Ovary (tissue), 9 donors: ENCODE measurements around the gene EYS. TPM values are rescaled to one million over a fixed set of nuclear protein-coding genes. Genes with fewer than 3 reads are reported as not detected.

Source experiments
- DNase-seq, 5 donors: peaks; one replicate each; pipeline ENCODE4 v3.0.0-alpha.2; 2019 to 2020
- H3K27ac ChIP-seq, 2 donors: fragments of 200-600 bp; one replicate each; pipeline versions ENCODE4 v1.5.1 to v1.8.0; 2019 to 2022
- H3K27me3 ChIP-seq: fragments of 200-600 bp; one replicate; pipeline ENCODE4 v1.8.0; 2022
- H3K36me3 ChIP-seq: fragments of 200-600 bp; sonication (generic); one replicate; pipeline ENCODE4 v1.5.1; 2019
- H3K4me1 ChIP-seq: one replicate; pipeline ENCODE4 v1.8.1; 2013; ENCODE audit warnings: mild to moderate bottlenecking, moderate library complexity; ENCODE audit not compliant: insufficient read depth
- H3K4me3 ChIP-seq: fragments of 200-600 bp; sonication (generic); one replicate; pipeline ENCODE4 v1.5.1; 2017
- H3K9me3 ChIP-seq, 2 donors: fragments of 200-600 bp in 1 of 2; sonication (generic) in 1 of 2; one replicate each; pipeline versions ENCODE4 v1.5.1 to v1.8.1; 2013 to 2019; ENCODE audit warnings: mild to moderate bottlenecking in 1 of 2, moderate library complexity in 1 of 2
- CTCF ChIP-seq, 3 donors: fragments of 450-650 bp in 2 of 3; fragments of 200-600 bp in 1 of 3; IDR thresholded peaks; one replicate each; pipeline versions ENCODE4 v1.5.1 to v1.8.0; 2016 to 2022; ENCODE audit warnings: antibody characterized with exemption in 3 of 3, mild to moderate bottlenecking in 1 of 3
- EP300 ChIP-seq: sonication (generic); formaldehyde crosslinking; IDR thresholded peaks from one replicate; pipeline ENCODE4 v1.6.1; 2017; ENCODE audit warnings: antibody characterized with exemption
- POLR2A ChIP-seq: fragments of 450-650 bp; IDR thresholded peaks from one replicate; pipeline ENCODE4 v1.6.1; 2017; ENCODE audit warnings: antibody characterized with exemption, mild to moderate bottlenecking, moderate library complexity
- WGBS, 3 donors: extraction: QIAGEN DNeasy Blood & Tissue Kit in 1 of 3; methylation state at CpG; one replicate each; pipeline versions ENCODE4 v1.1.5 to v1.1.7; 2013 to 2017; 5-methylcytosine and 5-hydroxymethylcytosine counted together
- intact Hi-C, 4 donors: fragments of 100-400 bp; cut with DNase I; formaldehyde crosslinking; loops; one replicate each; pipeline versions ENCODE4 v1.11.0 to v1.15.1; 2022 to 2023
- polyA plus RNA-seq, 2 donors: library from polyadenylated mRNA; stranded (reverse); fragments of 200-250 nt in 1 of 2; fragments of 350-450 nt in 1 of 2; fragmentation: Illumina TruSeq in 1 of 2; extraction: RNeasy Lipid Tissue Mini Kit (QIAGEN cat#74804) in 1 of 2; gene quantifications; one replicate each; pipeline ENCODE4 v1.2.3, GENCODE V29; 2013 to 2014
- total RNA-seq, 7 donors: library from RNA; depleted of rRNA in 2 of 7; stranded (reverse); fragments of >200 nt in 2 of 7; fragmentation: NEBNext Ultra II Directional in 3 of 7; extraction: Animal tissue kit (Norgen Biotek cat#: 25700) in 3 of 7; gene quantifications; one replicate each; pipeline versions ENCODE4 v1.1.0 to v1.2.4, GENCODE V29; 2016 to 2023
- donor health status: DM: no; HTN: no; CAD: no; lungs with moderate emphysema.
- donor health status: DM: no; HTN: no; CAD: no.
- donor health status: Bipolar disorder and iron deficiency.
- donor health status: DM: yes; HTN: yes; CAD: no.
- donor health status: DM: no; HTN: no; CAD: no.
- donor health status: DM: yes; HTN: yes; CAD: no.

Gene EYS
- total and polyA plus RNA-seq, 9 donors, result under 0.01 to 0.03 (median 0.01) TPM; not detected in 6

GRCh38 chr6:64376394-64376793, 1330.6 kb downstream of the EYS start:
- H3K9me3 ChIP-seq, result no peaks in the 10 kb centered on the region
- no peak for DNase-seq
- TF ChIP-seq POLR2A, result no peak
- no peak for TF ChIP-seq EP300
- TF ChIP-seq CTCF (IDR thresholded peaks at IDR 0.05), result no peak
- H3K27me3 ChIP-seq, result no peaks in the 10 kb centered on the region
- no peaks in the 10 kb centered on the region for H3K4me1 ChIP-seq
- H3K36me3 ChIP-seq, result no peaks in the 10 kb centered on the region
- no peak overlapping the region for H3K27ac ChIP-seq
- intact Hi-C loops, result no loop called here
- no peak overlapping the region for H3K4me3 ChIP-seq
- 79 to 83% (median 80%) methylated on average over 5 of the region's 5 CpGs for whole genome bisulfite sequencing, 3 donors

- no peak overlapping the region for H3K27ac ChIP-seq
- intact Hi-C loops, result no loop called here
Observed at GRCh38 chr6:64357430-64357829, 1349.6 kb downstream of the EYS start.

DNA sequence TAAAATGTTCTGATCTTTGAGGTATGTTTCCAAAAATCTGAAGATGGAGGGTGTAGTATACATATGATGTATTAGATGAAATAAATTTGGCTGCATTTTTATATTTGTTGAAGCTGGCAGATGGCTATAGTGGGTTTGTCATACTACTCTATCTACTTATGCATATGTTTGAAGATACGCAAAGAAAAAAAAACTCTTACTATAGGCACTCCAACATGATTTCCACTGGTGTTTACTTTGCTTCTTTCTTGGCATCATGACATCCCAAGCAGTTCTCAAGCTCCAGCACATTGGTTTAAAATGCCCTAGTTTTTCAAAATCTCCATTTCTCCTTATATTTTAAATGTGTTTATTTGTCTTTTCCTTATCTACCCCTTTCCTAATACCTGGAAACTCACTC, 1359.6 kb downstream of the EYS start:
- no peak for DNase-seq
- Histone ChIP-seq H3K27me3 (no peaks in the 10 kb centered on the region), H3K9me3 (no peaks in the 10 kb centered on the region), H3K27ac (no peak overlapping the region), H3K36me3 (no peaks in the 10 kb centered on the region), H3K4me3 (no peak overlapping the region), H3K4me1 (no peaks in the 10 kb centered on the region)
- intact Hi-C loops, result no loop called here
- no peak for TF ChIP-seq POLR2A
- no peak for TF ChIP-seq CTCF (IDR thresholded peaks at IDR 0.05)
- no peak for TF ChIP-seq EP300
- WGBS, 3 donors, result 89 to 95% (median 91%) methylated on average over 1 of the region's 1 CpG

More at GRCh38 chr6:64357430-64357829, 1349.6 kb downstream of the EYS start:
- WGBS, 3 donors, result 21 to 33% (median 26%) methylated on average over 1 of the region's 1 CpG
- Histone ChIP-seq H3K4me3 (no peak overlapping the region), H3K27me3 (no peaks in the 10 kb centered on the region), H3K4me1 (no peaks in the 10 kb centered on the region), H3K36me3 (no peaks in the 10 kb centered on the region), H3K9me3 (no peaks in the 10 kb centered on the region)
- no peak for TF ChIP-seq POLR2A
- TF ChIP-seq EP300, result no peak
- no peak for TF ChIP-seq CTCF (IDR thresholded peaks at IDR 0.05)
- DNase-seq, result no peak

DNA sequence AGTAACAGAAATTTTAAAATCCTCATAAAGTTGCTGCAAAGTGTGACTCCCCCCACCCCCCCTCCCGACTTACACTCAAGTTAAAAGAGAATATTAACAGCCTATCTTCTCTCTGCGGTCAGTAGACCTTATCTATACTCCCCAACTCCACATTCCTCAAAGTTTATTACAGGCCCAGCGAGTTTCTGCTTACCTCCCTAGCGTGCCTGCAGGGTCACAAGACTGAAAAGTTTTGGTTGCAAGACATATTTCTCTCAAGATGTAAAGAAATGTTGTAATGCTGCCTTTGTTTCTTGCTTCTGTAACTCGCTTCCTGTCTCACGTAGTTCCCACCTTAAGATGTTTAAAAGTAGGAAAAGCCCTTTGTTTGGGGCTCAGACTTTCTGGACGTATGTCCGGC, 1371.8 kb downstream of the EYS start:
- Histone ChIP-seq H3K9me3 (no peaks in the 10 kb centered on the region), H3K27me3 (no peaks in the 10 kb centered on the region), H3K36me3 (no peaks in the 10 kb centered on the region), H3K27ac (no peak overlapping the region), H3K4me1 (no peaks in the 10 kb centered on the region), H3K4me3 (no peak overlapping the region)
- intact Hi-C loops, result no loop called here
- TF ChIP-seq CTCF (IDR thresholded peaks at IDR 0.05) (no peak), EP300 (no peak), POLR2A (no peak)
- 75 to 80% (median 77%) methylated on average over 8 of the region's 8 CpGs for WGBS, 3 donors
- no peak for DNase-seq
